ENCODE measurements around the gene ORAI3.
A peak's percentile ranks its signal among the peaks of the same experiment; 100 is the strongest.

Gene ORAI3

DNA sequence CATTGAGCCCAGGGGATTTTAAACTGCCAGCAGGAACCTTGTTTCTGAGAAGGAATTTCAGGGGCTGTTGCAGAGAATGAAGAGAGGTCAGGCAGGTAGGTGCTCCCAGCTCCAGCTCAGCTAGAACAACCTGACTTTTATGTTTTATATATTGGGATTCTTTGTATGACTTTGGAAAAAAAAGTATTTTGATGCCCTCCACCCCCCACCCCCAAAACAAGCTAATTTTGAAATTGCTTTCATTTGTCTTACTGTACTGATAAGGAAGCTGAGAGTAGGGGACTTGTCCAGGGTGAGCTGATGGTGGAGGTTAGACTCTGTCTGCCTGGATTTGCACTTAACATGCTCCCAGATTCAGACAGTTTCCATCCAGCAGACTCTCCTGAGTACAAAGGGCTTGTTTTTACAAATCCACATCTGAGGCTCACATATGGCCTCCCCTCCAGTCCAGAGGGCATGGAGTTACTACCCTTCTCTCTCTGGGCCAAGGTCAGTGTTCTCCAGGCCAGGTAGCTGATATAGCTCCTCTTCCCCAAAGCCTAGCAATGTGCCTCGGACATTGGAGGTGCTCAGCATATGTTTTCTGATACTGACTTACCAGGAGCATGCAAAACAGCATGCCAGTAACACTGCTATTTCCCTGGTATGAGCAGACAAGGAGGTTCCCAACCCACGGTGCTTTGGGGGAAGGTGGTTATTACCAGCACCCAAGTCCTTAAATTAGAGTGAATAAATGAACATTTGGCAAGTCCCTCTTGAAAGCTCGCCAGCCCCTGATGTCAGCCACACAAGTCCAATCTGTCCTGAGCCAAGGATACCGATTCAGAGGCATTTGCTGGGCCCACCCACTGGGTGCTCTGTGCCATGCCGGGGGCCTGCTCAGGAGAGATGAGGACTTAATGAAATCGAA, 50.2 kb downstream of the ORAI3 start:
- no peaks in the 10 kb centered on the region for H3K36me3 ChIP-seq (ENCODE audit: control insufficient read depth, insufficient read depth, low read length, severe bottlenecking)
- H3K4me1 ChIP-seq (ENCODE audit: control insufficient read depth, insufficient read depth, low read length), result peaks cover 36% of the 10 kb centered on the region
- H3K9ac ChIP-seq (ENCODE audit: low read length), result peak overlapping the region; percentile 59
- H3K9me3 ChIP-seq (ENCODE audit: control insufficient read depth, low read length), result no peaks in the 10 kb centered on the region
- DNase-seq (ENCODE audit: low read depth), result peak; percentile 18
- no peak overlapping the region for H3K4me3 ChIP-seq (ENCODE audit: low read length)
- H3K27me3 ChIP-seq (replicated peaks; ENCODE audit: control insufficient read depth, insufficient read depth, low read length), result no peaks in the 10 kb centered on the region

DNA sequence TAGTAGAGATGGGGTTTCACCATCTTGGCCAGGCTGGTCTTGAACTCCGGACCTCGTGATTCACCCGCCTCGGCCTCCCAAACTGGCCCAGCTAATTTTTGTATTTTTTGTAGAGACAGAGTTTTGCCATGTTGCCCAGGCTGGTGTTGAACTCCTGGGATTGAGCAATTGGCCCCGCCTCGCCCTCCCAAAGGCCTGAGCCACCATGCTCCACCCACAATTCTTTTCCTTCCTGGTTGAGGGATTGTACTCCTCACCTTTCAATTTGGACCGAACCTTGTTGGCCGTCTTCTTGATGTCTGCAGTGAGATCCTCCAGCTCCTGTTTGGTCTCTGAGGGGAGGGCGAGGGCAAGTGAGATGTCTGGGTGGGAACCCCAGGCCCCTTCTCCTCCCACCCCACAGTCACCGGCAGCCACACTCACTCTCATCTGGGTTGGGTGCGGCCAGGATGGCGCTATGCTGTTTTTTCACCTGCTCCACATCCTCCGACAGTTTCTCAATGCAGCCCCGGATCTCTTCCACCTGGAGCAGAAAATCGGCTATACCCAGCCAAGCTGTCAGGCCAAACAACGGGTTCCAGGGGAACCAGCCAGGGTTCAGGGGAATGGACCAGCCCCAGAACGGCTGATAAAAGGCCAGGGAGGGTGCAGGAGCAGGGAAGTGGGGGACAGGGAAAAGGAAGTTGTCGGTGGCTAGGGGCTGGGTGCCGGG, 52.0 kb downstream of the ORAI3 start:
- Histone ChIP-seq H3K27me3 (replicated peaks; ENCODE audit: control insufficient read depth, insufficient read depth, low read length) (no peaks in the 10 kb centered on the region), H3K9ac (ENCODE audit: low read length) (no peak overlapping the region), H3K36me3 (ENCODE audit: control insufficient read depth, insufficient read depth, low read length, severe bottlenecking) (no peaks in the 10 kb centered on the region), H3K9me3 (ENCODE audit: control insufficient read depth, low read length) (no peaks in the 10 kb centered on the region), H3K4me3 (ENCODE audit: low read length) (no peak overlapping the region), H3K4me1 (ENCODE audit: control insufficient read depth, insufficient read depth, low read length) (peaks cover 36% of the 10 kb centered on the region)
- no peak for DNase-seq (ENCODE audit: low read depth)

DNA sequence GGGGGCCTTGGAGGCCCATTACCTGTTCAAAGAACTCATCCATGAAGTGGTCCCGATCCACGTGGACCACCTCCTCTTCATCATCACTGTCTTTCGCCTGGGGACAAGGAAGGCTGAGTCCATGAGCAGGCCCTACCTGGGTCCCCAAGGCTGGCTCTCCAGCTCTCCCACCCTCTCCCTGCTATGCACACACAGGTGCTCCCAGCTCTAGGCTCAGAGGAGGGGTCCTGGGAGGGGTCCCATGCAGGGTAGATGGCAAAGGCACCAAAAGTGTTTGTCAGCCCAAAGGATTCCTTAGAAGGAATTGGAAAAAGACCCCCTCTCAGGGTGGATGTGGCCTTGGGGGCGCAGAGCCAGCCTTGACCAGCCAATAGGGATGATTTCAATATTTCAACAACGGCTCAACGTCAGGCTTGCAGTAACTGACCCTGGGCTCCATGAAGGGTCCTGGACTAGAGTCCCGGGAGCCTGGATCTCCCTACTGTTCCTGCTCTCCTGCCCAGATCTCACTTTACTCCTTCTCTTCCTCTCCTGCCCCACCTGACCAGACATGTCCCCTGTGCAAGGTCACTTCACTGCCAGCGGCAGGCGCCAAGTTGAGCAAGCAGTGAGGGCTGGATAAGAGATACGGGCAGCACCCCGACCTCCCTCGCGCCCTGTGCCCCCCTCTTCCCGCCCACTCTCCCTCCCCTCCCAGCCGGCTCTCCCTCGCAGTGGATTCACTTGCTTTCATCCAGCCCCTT, 52.8 kb downstream of the ORAI3 start:
- H3K4me3 ChIP-seq (ENCODE audit: low read length), result no peak overlapping the region
- DNase-seq (ENCODE audit: low read depth), result no peak
- H3K4me1 ChIP-seq (ENCODE audit: control insufficient read depth, insufficient read depth, low read length), result peaks cover 34% of the 10 kb centered on the region
- no peaks in the 10 kb centered on the region for H3K27me3 ChIP-seq (replicated peaks; ENCODE audit: control insufficient read depth, insufficient read depth, low read length)
- H3K9me3 ChIP-seq (ENCODE audit: control insufficient read depth, low read length), result no peaks in the 10 kb centered on the region
- H3K36me3 ChIP-seq (ENCODE audit: control insufficient read depth, insufficient read depth, low read length, severe bottlenecking), result no peaks in the 10 kb centered on the region
- no peak overlapping the region for H3K9ac ChIP-seq (ENCODE audit: low read length)

DNA sequence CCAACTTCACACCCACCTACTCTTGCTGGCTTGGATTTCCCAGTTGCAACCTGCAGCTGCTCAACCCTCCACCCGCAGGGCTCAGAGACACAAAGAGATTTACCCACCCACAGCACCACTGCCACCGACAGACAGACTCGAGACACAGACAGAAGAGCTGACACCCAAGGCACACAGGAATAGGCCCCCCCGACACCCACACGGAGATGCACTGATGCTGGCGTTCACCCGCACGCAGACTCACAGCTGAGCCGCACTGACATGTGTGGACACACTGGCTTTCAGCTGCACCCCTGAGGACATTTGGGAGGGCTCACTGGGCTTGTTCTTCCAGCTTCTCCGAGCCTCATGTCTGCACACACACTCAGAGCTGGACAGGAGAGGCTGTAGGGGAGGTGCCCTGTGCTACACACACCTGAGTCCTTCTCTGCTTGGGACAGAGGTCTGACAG, 53.4 kb downstream of the ORAI3 start:
- Histone ChIP-seq H3K36me3 (ENCODE audit: control insufficient read depth, insufficient read depth, low read length, severe bottlenecking) (no peaks in the 10 kb centered on the region), H3K9ac (ENCODE audit: low read length) (no peak overlapping the region), H3K4me1 (ENCODE audit: control insufficient read depth, insufficient read depth, low read length) (peaks cover 34% of the 10 kb centered on the region), H3K4me3 (ENCODE audit: low read length) (no peak overlapping the region), H3K9me3 (ENCODE audit: control insufficient read depth, low read length) (no peaks in the 10 kb centered on the region), H3K27me3 (replicated peaks; ENCODE audit: control insufficient read depth, insufficient read depth, low read length) (no peaks in the 10 kb centered on the region)
- no peak for DNase-seq (ENCODE audit: low read depth)

DNA sequence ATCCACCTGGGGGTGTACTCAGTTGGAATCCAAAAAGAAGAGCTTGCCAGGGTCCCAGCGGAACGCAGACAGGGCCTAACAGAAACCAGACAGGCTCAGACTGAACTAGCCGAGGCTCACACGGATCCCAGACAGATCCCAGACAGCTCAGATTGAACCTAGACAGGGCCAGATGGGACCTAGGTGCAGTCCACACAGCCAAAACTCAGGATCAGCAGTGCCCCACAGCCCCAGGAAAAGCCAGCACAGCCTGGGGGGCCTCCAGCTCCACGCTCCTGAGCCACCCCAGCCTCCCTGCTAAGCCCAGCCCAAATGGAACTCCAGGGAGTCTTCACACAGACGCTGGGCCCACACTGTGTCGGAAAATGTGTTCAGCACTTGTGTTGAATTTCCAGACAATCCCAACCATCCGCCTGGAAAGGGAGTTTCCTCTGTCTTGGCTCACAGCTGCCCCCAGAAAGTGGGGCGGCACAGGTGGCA, 54.0 kb downstream of the ORAI3 start:
- H3K27me3 ChIP-seq (replicated peaks; ENCODE audit: control insufficient read depth, insufficient read depth, low read length), result no peaks in the 10 kb centered on the region
- no peak for DNase-seq (ENCODE audit: low read depth)
- peaks cover 28% of the 10 kb centered on the region for H3K4me1 ChIP-seq (ENCODE audit: control insufficient read depth, insufficient read depth, low read length)
- no peak overlapping the region for H3K9ac ChIP-seq (ENCODE audit: low read length)
- no peaks in the 10 kb centered on the region for H3K9me3 ChIP-seq (ENCODE audit: control insufficient read depth, low read length)
- no peaks in the 10 kb centered on the region for H3K36me3 ChIP-seq (ENCODE audit: control insufficient read depth, insufficient read depth, low read length, severe bottlenecking)
- H3K4me3 ChIP-seq (ENCODE audit: low read length), result no peak overlapping the region

DNA sequence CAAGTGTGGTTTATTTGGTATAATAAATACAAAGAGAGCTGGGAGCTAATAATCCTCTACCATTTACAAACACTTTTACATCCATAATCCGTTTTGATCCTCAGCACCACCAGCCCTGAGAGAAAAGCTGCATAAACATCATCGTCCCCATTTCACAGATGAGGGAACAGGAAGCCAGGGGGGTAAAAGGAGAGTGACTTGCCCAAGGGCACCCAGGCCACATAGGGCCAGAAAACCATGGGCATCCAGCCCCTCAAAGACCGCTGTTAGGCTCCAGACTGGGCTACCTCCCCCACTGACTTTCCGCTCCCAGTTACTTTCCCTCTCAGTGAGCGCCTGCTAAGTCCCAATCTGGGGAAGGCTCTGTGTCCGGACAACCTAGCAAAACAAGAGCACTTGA, 54.9 kb downstream of the ORAI3 start:
- Histone ChIP-seq H3K36me3 (ENCODE audit: control insufficient read depth, insufficient read depth, low read length, severe bottlenecking) (no peaks in the 10 kb centered on the region), H3K9me3 (ENCODE audit: control insufficient read depth, low read length) (no peaks in the 10 kb centered on the region), H3K27me3 (replicated peaks; ENCODE audit: control insufficient read depth, insufficient read depth, low read length) (no peaks in the 10 kb centered on the region), H3K9ac (ENCODE audit: low read length) (no peak overlapping the region), H3K4me3 (ENCODE audit: low read length) (no peak overlapping the region), H3K4me1 (ENCODE audit: control insufficient read depth, insufficient read depth, low read length) (peaks cover 19% of the 10 kb centered on the region)
- no peak for DNase-seq (ENCODE audit: low read depth)
